K562 (cell line): ENCODE results near the gene NAA50. TPM values are rescaled to one million over a fixed set of nuclear protein-coding genes. Genes with fewer than 3 reads are reported as not detected.
A peak's percentile ranks its signal among the peaks of the same experiment; 100 is the strongest.

Source experiments
- ATF7 ChIP-seq: fragments of 450-650 bp; IDR thresholded peaks from 2 replicates; pipeline ENCODE4 v1.7.1; 2014; ENCODE audit warnings: mild to moderate bottlenecking, moderate library complexity
- C11orf30 ChIP-seq: fragments of 450-650 bp; IDR thresholded peaks from 2 replicates; pipeline ENCODE4 v1.6.1; 2016; ENCODE audit warnings: low read depth, mild to moderate bottlenecking
- JUNB ChIP-seq: fragments of 450-650 bp; formaldehyde crosslinking; conservative IDR thresholded peaks from 2 replicates; pipeline ENCODE4 v1.4.0; 2020; ENCODE audit warnings: mild to moderate bottlenecking
- KLF10 ChIP-seq: fragments of 250-450 bp; sonication (Bioruptor Pico); IDR thresholded peaks from 2 replicates; pipeline ENCODE4 v1.6.1; 2021; ENCODE audit warnings: matching md5 sums
- MEIS2 ChIP-seq: fragments of 450-650 bp; IDR thresholded peaks from 2 replicates; pipeline ENCODE4 v1.6.1; 2014; ENCODE audit warnings: mild to moderate bottlenecking; ENCODE audit not compliant: partially characterized antibody
- NCOR1 ChIP-seq: fragments of 450-650 bp; IDR thresholded peaks from 2 replicates; pipeline ENCODE4 v1.6.1; 2016; ENCODE audit warnings: mild to moderate bottlenecking, moderate library complexity
- NFE2 ChIP-seq: IDR thresholded peaks from 2 replicates; pipeline ENCODE4 v1.6.1; 2014; ENCODE audit warnings: antibody characterized with exemption, low read depth
- NFYB ChIP-seq: IDR thresholded peaks from 2 replicates; pipeline ENCODE4 v1.6.1; 2011; ENCODE audit warnings: mild to moderate bottlenecking, moderate library complexity; ENCODE audit not compliant: insufficient read length; ENCODE audit errors: extremely low read depth
- PHTF2 ChIP-seq: fragments of 250-450 bp; sonication (Bioruptor Pico); IDR thresholded peaks from 2 replicates; pipeline ENCODE4 v1.5.0; 2021; ENCODE audit warnings: mild to moderate bottlenecking
- POLR2A ChIP-seq: fragments of 450-650 bp; conservative IDR thresholded peaks from 2 replicates; pipeline ENCODE4 v1.6.1; 2016
- POLR2G ChIP-seq: fragments of 200-400 bp; formaldehyde crosslinking; IDR thresholded peaks from 2 replicates; pipeline ENCODE4 v1.6.1; 2017; ENCODE audit warnings: low read depth, mild to moderate bottlenecking, antibody characterized with exemption, low read length, moderate library complexity
- SAP30 ChIP-seq: fragments of 200-600 bp; sonication (generic); IDR thresholded peaks from 2 replicates; pipeline ENCODE4 v1.6.1; 2012; ENCODE audit warnings: borderline replicate concordance, low read depth, mild to moderate bottlenecking, moderate library complexity, low read length, control low read depth, inconsistent platforms; ENCODE audit not compliant: insufficient read depth, poor library complexity, severe bottlenecking
- SPI1 ChIP-seq: IDR thresholded peaks from 2 replicates; pipeline ENCODE4 v1.6.1; 2011; ENCODE audit warnings: low read depth, low read length, control low read depth, borderline replicate concordance
- ZEB2 ChIP-seq: fragments of 450-650 bp; IDR thresholded peaks from 2 replicates; pipeline ENCODE4 v1.6.1; 2016
- ZFP1 ChIP-seq: fragments of 450-650 bp; formaldehyde crosslinking; IDR thresholded peaks from 2 replicates; pipeline ENCODE4 v1.4.0; 2020; ENCODE audit warnings: mild to moderate bottlenecking, mixed read lengths
- ZNF778 ChIP-seq: fragments of 450-650 bp; formaldehyde crosslinking; IDR thresholded peaks from 2 replicates; pipeline ENCODE4 v1.4.0; 2020; ENCODE audit warnings: mild to moderate bottlenecking, moderate library complexity
- polyA plus RNA-seq, 8 experiments: library from polyadenylated mRNA; depleted of rRNA in 4 of 8; stranded (reverse) in 5 of 8; unstranded in 3 of 8; fragments of >200 nt; fragmentation: Nextera tagmentation in 2 of 8; fragmentation: Illumina TruSeq in 1 of 8; extraction: Ambion mirVana in 2 of 8; extraction: Trizol in 1 of 8; gene quantifications; 2 replicates each; pipeline versions ENCODE4 v1.2.1 to v1.2.3, GENCODE V29; 2011 to 2014; ENCODE audit warnings: inconsistent platforms in 1 of 8, missing spikeins in 1 of 8
- total RNA-seq, 7 experiments: library from RNA; depleted of rRNA in 6 of 7; stranded (reverse); fragments of >200 nt in 6 of 7; fragmentation: Illumina TruSeq in 2 of 7; extraction: Trizol in 2 of 7; gene quantifications; 2 replicates each; pipeline versions ENCODE4 v1.2.1 to v1.2.3, GENCODE V29; 2011 to 2021; ENCODE audit warnings: low replicate concordance in 1 of 7
- TF ChIP-seq, protein P1 (sequence below), 2 experiments: IDR thresholded peaks in 1 of 2; conservative IDR thresholded peaks in 1 of 2; 2 replicates each; pipeline ENCODE4 v1.6.1; 2016; ENCODE audit warnings: low read depth in 2 of 2, mild to moderate bottlenecking in 1 of 2, missing compliant biosample characterization in 1 of 2, missing genetic modification characterization in 1 of 2, moderate library complexity in 1 of 2
- TF ChIP-seq, protein P2 (sequence below): fragments of 150-350 bp; conservative IDR thresholded peaks from 2 replicates; pipeline ENCODE4 v1.6.1; 2014; ENCODE audit warnings: low read length
- TF ChIP-seq, protein P3 (sequence below), 2 experiments: fragments of 450-650 bp; conservative IDR thresholded peaks; 2 replicates each; pipeline ENCODE4 v1.6.1; 2017; ENCODE audit warnings: mild to moderate bottlenecking in 2 of 2, moderate library complexity in 2 of 2
- TF ChIP-seq, protein P4 (sequence below): sonication (generic); formaldehyde crosslinking; IDR thresholded peaks from 2 replicates; pipeline ENCODE4 v1.9.0; 2022; ENCODE audit warnings: mild to moderate bottlenecking, missing genetic modification reagents

The NAA50 gene
- total and polyA plus RNA-seq, 9 of the 15 experiments (the other 6 are each of a cell fraction or from before 2014, with no cell fraction given): 40.0 to 301 (median 112) TPM

DNA sequence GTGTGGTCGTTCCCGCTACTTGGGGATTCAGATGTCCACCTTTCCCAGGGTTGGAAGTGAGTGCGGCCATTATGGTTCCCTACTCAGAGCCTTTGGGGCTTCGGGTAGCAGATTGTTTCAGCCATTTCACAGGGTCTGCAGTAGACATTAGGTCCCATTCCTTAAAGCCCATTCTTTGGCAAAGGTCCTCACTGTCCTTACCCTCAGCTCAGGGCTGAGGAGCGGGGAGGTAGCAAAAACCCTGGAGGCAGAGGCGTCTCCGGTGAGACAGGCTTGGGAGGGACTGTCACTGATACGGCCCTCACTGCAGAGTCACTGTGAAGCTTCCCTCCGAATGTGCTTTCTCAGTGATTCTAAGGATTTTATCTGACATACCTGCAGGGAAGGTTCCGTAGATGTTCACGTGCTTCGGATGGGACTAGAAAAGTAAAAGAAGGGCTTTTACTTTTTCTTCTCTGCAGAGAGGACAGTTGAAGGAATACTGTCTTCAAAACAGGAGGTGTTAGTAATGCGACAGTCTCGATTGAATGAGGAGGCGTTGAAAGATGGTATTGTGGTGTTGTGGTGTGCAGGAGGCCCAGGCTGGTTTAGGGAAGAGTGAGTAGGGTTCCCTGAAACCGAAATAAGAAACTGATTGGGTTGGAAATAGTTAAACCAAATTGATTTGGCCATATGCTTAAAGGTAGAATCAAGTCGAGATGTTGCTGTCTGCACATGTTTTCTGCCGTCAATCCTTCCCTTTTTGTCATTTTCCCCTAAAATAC, 1.4 kb upstream of the NAA50 start (continued):
- TF ChIP-seq, protein P1, sequence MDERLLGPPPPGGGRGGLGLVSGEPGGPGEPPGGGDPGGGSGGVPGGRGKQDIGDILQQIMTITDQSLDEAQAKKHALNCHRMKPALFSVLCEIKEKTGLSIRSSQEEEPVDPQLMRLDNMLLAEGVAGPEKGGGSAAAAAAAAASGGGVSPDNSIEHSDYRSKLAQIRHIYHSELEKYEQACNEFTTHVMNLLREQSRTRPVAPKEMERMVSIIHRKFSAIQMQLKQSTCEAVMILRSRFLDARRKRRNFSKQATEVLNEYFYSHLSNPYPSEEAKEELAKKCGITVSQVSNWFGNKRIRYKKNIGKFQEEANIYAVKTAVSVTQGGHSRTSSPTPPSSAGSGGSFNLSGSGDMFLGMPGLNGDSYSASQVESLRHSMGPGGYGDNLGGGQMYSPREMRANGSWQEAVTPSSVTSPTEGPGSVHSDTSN (CRISPR knock-in tag; IDR thresholded peaks at IDR 0.05; ENCODE audit: low read depth): no peak
- TF ChIP-seq, protein P1 (tag; conservative IDR thresholded peaks at IDR 0.05; ENCODE audit: low read depth): 0 out of 2 replicates have a peak, but pooled peaks have one; percentile 18
- TF ChIP-seq NFE2 (0 out of 2 replicates have a peak, but pooled peaks have one; percentile 8), ATF7 (no peak), ZFP1 (no peak), ZEB2 (peak; percentile 55; the same call in 1 of the 2 replicates), NFYB (no peak), C11orf30 (peak; percentile 41; the same call in 1 of the 2 replicates), SAP30 (peak; percentile 46), POLR2A (no peak), JUNB (CRISPR knock-in tag) (no peak), POLR2G (no peak), SPI1 (no peak), PHTF2 (CRISPR knock-in tag) (0 out of 2 replicates have a peak, but pooled peaks have one; percentile 45), NCOR1 (no peak), KLF10 (CRISPR knock-in tag) (no peak), ZNF778 (no peak), MEIS2 (peak; percentile 59)
- TF ChIP-seq, protein P2, sequence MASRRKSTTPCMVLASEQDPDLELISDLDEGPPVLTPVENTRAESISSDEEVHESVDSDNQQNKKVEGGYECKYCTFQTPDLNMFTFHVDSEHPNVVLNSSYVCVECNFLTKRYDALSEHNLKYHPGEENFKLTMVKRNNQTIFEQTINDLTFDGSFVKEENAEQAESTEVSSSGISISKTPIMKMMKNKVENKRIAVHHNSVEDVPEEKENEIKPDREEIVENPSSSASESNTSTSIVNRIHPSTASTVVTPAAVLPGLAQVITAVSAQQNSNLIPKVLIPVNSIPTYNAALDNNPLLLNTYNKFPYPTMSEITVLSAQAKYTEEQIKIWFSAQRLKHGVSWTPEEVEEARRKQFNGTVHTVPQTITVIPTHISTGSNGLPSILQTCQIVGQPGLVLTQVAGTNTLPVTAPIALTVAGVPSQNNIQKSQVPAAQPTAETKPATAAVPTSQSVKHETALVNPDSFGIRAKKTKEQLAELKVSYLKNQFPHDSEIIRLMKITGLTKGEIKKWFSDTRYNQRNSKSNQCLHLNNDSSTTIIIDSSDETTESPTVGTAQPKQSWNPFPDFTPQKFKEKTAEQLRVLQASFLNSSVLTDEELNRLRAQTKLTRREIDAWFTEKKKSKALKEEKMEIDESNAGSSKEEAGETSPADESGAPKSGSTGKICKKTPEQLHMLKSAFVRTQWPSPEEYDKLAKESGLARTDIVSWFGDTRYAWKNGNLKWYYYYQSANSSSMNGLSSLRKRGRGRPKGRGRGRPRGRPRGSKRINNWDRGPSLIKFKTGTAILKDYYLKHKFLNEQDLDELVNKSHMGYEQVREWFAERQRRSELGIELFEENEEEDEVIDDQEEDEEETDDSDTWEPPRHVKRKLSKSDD: no peak
- TF ChIP-seq, protein P3, sequence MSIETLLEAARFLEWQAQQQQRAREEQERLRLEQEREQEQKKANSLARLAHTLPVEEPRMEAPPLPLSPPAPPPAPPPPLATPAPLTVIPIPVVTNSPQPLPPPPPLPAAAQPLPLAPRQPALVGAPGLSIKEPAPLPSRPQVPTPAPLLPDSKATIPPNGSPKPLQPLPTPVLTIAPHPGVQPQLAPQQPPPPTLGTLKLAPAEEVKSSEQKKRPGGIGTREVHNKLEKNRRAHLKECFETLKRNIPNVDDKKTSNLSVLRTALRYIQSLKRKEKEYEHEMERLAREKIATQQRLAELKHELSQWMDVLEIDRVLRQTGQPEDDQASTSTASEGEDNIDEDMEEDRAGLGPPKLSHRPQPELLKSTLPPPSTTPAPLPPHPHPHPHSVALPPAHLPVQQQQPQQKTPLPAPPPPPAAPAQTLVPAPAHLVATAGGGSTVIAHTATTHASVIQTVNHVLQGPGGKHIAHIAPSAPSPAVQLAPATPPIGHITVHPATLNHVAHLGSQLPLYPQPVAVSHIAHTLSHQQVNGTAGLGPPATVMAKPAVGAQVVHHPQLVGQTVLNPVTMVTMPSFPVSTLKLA (conservative IDR thresholded peaks at IDR 0.05): peak in 1 of 2 experiments; percentile 21; a peak in 1 of 4 replicates
- TF ChIP-seq, protein P4, sequence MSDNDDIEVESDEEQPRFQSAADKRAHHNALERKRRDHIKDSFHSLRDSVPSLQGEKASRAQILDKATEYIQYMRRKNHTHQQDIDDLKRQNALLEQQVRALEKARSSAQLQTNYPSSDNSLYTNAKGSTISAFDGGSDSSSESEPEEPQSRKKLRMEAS: no peak
